Stimulated activated CD8-positive, alpha-beta memory T cell treated with anti-CD3 and anti-CD28 coated beads, Interleukin-12 subunit alpha, Interleukin-12 subunit beta, amount 100 ng/mL, for 24 hours (primary cell): Measurements from ENCODE around the gene COX10.
"Not testable (repeated sequence)": the region's sequence is repeated elsewhere in the genome, so short reads cannot be mapped to it uniquely, and the experiment has no call there.

Source experiments
- DNase-seq: peaks from one replicate; pipeline ENCODE4 v3.0.0-alpha.2; 2020; ENCODE audit errors: extremely low read depth

Gene COX10

GRCh38 chr17:14205380-14205779 is 136.1 kb downstream of the COX10 start:
- DNase-seq = no peak

- DNase-seq = no peak
Measured at GRCh38 chr17:14205992-14206461, 136.7 kb downstream of the COX10 start.

- no peak for DNase-seq
Measured at GRCh38 chr17:14206891-14207290, 137.6 kb downstream of the COX10 start.

- DNase-seq = no peak
Measured at GRCh38 chr17:14207791-14208190, 138.5 kb downstream of the COX10 start.

- DNase-seq = no peak
Measured at GRCh38 chr17:14209215-14209614, 139.9 kb downstream of the COX10 start.

GRCh38 chr17:14211246-14211645 is 141.9 kb downstream of the COX10 start:
- no peak for DNase-seq

- DNase-seq = no peak
Measured at GRCh38 chr17:14211801-14212200, 142.5 kb downstream of the COX10 start.

- DNase-seq = no peak
Measured at GRCh38 chr17:14212401-14212800, 143.1 kb downstream of the COX10 start.

- no peak for DNase-seq
Measured at GRCh38 chr17:14214271-14214670, 145.0 kb downstream of the COX10 start.

- no peak for DNase-seq
Measured at GRCh38 chr17:14222611-14223010, 153.3 kb downstream of the COX10 start.

GRCh38 chr17:14225254-14225980 is 156.1 kb downstream of the COX10 start:
- DNase-seq = no peak

GRCh38 chr17:14227052-14227451 is 157.7 kb downstream of the COX10 start:
- DNase-seq = no peak

GRCh38 chr17:14228903-14229302 is 159.6 kb downstream of the COX10 start:
- no peak for DNase-seq

- DNase-seq = not testable (repeated sequence)
Measured at GRCh38 chr17:14231187-14231586, 161.9 kb downstream of the COX10 start.

GRCh38 chr17:14235047-14235446 is 165.7 kb downstream of the COX10 start:
- not testable (repeated sequence) for DNase-seq

GRCh38 chr17:14236032-14236431 is 166.7 kb downstream of the COX10 start:
- not testable (repeated sequence) for DNase-seq

- not testable (repeated sequence) for DNase-seq
Measured at GRCh38 chr17:14236762-14237161, 167.5 kb downstream of the COX10 start, which contains the start of gene CDRT15. Gene CDRT15, minus strand, starts transcription at chr17:14236862. Its CDS starts 29 bp downstream, at chr17:14236833.

- DNase-seq = not testable (repeated sequence)
Measured at GRCh38 chr17:14239271-14239670, 170.0 kb downstream of the COX10 start.

GRCh38 chr17:14245002-14245401 is 175.7 kb downstream of the COX10 start:
- no peak for DNase-seq

- no peak for DNase-seq
Measured at GRCh38 chr17:14245629-14246028, 176.3 kb downstream of the COX10 start.
